Stimulated activated CD4-positive, alpha-beta T cell treated with anti-CD3 and anti-CD28 coated beads, TNF-alpha, amount 100 ng/mL, for 1 hour (primary cell): ENCODE results near the gene CCS.
"Not testable (repeated sequence)": the region's sequence is repeated elsewhere in the genome, so short reads cannot be mapped to it uniquely, and the experiment has no call there.

Source experiments
- DNase-seq, 3 donors: peaks; one replicate each; pipeline ENCODE4 v3.0.0-alpha.2; 2020; ENCODE audit warnings: low read depth in 3 of 3, low spot score in 1 of 3

The CCS gene

GRCh38 chr11:66561178-66561974, 31.6 kb upstream of the CCS start:
- DNase-seq: no peak

GRCh38 chr11:66561975-66562248, 31.1 kb upstream of the CCS start:
- DNase-seq: no peak

DNA sequence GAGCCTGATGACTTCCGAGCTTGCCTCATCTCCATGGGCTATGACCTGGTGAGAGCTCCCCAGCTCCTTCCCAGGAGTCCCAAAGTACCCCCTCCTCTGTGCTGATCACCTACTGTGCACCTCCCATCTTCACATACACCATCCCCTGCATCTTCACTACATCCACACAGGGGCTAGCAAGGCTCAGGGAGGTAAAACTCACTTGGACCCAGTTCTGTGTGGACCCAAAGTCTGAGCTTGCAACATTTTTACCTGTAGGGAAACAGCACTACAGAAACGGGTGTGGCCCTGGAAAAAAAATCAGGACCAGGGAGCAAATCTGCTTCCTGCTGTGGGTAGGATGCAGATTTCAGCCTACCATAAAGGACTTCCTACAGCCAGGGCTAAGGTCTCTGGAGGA, 30.7 kb upstream of the CCS start:
- DNase-seq: no peak

DNA sequence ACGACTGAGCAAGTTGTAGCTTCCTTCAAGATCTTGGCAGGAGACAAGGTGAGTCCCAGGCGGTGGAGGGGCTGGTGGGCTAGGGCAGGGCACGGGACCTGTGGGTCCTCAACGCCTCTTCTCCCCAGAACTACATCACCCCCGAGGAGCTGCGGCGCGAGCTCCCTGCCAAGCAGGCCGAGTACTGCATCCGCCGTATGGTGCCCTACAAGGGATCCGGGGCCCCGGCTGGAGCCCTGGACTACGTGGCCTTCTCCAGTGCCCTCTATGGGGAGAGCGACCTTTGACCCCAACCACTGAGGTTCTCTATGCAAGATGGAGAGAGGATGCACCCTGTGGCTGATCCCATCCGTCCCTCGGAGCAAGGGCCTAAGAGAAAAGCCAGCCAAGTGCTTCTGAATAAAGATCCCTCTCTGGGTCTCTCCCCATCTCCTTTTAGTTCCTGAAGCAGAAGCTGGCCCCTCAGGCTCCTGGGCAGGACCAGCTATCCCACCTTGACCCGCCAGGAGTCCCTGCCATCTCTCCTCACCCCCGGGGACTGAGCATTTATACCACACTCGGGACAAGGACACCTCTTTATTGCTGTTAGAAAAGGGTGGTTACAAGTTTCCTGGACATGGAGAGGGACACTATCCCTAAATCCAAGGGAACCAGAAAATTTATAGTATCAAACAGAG, 29.9 kb upstream of the CCS start:
- DNase-seq: no peak

DNA sequence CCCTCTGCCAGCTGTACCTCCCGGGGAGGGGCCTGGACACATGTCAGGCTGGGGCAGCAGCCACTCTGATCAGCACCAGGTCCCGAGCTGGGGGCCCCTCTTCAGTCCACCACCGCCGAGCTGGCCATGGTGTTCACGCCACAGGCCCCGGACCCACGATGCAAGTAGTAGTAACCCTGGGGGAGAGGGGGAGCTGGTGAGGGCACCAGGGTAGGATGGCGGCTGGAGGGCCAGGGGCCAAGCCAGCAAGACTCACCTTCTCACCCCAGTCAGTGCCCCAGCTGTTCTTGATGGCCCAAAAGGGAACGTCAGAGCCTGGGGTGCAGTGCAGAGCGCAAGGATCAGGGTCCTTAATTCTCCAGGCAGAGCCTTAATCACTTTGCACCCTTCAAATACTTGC, 29.2 kb upstream of the CCS start:
- DNase-seq: no peak

DNA sequence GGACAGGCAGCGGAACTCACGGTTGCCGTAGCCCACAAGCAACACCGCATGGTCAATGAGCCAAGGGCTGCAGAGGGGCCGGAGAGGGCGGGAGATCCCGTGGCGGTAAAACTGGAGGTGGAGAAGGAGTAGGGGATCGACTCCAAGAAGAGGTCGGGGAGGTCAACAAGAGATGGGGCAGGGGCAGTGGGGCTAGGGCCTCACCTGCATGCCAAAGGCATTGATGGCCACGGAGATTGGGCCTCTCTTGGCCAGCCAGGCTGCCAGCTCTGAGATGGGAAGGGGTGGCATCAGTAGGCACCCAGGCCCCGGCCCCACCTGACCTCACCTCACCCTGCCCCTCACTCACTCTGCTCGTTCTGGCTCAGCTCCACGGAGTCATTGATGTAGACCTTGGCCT, 28.4 kb upstream of the CCS start:
- no peak for DNase-seq

- no peak for DNase-seq
Measured at GRCh38 chr11:66564984-66565383, 28.0 kb upstream of the CCS start.

DNA sequence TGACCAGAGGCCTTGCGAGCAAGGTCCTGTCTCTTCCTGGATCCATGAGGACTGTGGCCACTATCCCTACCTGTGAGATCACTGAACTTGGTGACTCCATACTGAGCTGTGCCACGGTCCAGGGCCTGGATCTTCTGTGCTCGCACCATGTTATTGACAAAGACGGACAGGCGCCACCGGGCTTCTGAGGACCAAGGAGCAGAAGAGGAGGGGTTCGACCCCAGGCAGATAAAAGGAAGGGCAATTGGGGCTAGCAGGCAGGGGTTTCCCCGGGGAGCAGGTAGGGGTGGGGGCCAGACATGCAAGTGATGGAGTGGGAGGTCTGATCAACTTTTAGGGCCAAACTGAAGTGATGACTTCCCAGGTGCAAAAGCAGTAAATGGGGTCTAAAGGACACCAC, 26.8 kb upstream of the CCS start:
- DNase-seq: no peak

GRCh38 chr11:66567787-66568123, 25.2 kb upstream of the CCS start:
- DNase-seq: no peak

GRCh38 chr11:66568124-66568916, 24.7 kb upstream of the CCS start, which contains the start of gene CTSF:
TSS of gene CTSF (minus strand) at chr11:66568606. CDS start at chr11:66568486, 120 bp downstream.
- DNase-seq: peak in 2 of 3 donors; percentile 45 to 61

DNA sequence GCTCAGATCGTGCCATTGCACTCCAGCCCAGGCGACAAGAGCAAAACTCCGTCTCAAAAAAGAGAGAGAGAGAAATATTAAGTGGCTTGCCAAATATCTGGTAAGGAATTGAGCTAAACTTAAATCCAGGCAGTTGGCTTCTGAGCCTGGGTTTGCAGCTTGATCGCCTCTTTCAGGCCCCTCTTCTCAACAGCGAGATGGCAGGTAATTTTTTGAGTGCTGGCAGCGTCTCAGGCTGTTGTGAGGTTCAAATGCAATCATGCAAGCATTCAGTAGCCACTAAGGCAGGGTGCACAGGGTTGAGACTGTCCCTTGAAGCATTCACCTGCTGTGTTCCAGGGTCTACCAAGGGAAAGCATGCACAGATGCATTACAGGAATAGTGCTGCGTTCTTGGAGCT, 23.9 kb upstream of the CCS start:
- DNase-seq: no peak

DNA sequence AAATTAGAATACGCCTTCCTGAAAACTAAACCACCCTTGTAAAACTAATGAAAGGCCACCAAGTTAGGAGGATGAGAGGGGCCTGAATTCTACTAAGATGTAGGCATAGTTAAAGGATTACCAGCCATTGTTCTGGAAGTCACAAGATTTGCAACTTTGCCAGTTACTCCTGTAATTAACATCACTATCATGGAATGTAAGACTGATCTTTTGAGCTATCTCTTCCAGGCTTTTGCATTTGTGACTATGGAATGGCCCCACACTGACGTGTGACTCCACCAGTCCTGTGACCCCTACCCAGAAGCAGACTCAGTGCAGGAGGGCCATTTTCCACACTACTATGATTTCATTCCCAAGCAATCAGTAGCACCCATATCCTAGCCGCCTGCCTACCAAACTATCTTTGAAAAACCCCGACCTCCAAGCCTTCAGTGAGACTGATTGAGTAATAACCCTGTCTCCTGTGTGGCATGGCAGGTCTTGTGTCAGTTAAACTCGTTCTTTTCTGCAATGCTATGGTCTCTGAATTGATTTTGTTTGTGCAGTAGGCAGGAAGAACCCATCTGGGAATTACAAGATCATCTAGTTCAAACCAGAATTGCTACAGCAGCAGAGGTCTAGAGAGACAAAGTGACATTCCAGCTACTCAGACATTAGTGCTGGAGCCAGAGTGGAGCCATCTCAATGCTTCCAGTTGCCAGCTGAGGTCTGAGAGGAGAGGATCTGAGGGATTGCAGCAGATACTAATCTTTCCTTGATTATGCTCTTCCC, 22.7 kb upstream of the CCS start:
- DNase-seq: no peak

DNA sequence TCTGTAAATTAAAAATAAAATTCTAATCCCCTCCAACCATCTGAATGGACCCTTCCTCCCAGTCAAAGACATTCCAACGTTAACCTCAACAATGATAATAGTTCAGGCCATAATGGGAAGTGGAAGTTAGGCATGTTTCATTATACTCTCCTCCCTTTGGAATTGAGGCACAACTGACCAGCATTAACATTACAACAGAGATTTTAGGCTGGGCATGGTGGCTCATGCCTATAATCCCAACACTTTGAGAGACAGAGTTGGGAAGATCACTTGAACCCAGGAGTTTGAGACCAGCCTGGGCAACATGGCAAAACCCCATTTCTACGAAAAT, 22.2 kb upstream of the CCS start:
- DNase-seq: no peak

DNA sequence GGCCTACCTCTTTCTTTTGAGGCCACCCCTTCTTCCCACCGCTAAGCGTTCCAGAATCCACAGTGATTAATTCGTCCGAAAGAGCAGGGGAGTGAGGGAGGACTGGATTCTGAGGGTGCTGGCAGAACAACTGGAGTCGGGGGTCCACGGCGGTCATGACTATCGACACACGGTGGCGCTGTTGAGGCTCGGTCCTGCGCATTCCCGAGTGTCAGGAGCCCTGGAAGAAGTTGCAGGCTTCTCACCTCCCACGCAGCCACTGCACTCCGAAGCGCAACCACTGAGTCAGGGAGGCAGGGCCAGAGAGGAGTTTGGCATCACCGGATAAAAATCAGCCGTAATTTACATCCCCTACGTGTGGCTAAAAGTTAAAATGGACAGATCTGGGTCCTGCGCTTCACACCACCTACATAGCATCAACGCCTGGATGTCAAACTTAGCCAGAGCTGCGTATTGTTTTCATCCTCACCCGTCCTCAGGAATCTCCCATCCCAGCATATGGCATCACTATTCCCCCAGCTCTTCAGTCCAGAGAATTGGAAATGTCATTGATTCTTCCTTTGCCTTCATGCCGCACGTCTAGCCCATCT, 13.9 kb upstream of the CCS start:
- peak; percentile 45 to 70 (median 58) for DNase-seq

GRCh38 chr11:66580803-66581202, 12.2 kb upstream of the CCS start:
- no peak for DNase-seq

DNA sequence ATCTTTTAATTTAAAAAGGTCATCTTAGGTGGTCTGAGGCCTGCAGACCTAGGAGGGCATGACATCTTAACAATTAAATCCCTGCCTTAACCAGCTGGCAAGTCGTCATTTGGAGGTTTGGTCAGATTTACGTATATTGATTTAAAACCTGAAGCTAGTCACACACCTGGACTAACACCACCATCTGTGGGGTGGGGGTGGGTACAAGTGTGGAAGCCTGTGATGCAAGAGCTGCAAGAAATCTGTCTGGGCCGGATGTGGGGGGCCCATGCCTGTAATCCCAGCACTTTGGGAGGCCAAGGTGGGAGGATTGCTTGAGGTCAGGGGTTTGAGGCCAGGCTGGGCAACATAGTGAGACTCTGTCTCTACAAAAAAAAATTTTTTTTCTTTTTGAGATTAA, 11.7 kb upstream of the CCS start:
- DNase-seq: no peak

- not testable (repeated sequence) for DNase-seq
Measured at GRCh38 chr11:66582565-66583147, 10.3 kb upstream of the CCS start.

GRCh38 chr11:66585447-66585846, 7.5 kb upstream of the CCS start:
- not testable (repeated sequence) for DNase-seq

DNA sequence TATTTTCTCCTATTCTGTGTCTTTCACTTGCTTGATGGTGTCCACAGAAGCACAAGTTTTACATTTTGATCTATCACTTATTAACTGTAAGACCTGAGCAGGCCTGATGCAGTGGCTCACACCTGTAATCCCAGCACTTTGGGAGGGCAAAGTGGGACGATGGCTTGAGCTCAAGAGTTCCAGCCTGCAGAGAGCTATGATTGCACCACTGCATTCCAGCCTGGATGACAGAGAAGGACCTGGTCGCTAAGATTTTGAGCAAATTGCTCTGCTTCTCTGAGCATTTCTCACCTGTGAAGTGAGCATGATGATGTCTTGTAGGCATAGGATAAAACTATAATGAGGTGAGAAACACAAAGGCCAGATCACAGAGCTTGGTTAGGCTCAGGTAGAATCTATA, 6.8 kb upstream of the CCS start:
- no peak for DNase-seq

- not testable (repeated sequence) for DNase-seq
Measured at GRCh38 chr11:66589315-66589714, 3.7 kb upstream of the CCS start.
